GM12892 (cell line): Measurements from ENCODE around the gene LTB.

Experiments
- DNase-seq: peaks from one replicate; pipeline ENCODE4 v3.0.0; 2011; ENCODE audit not compliant: insufficient read length
- FAIRE-seq: peaks from 2 replicates; lab custom pipeline; 2011; peaks lifted over from hg19 to GRCh38; lab: Jason Lieb, UNC
- POLR2A ChIP-seq: IDR thresholded peaks from 2 replicates; pipeline ENCODE4 v1.6.1; 2011; ENCODE audit warnings: low read depth, low read length, control low read depth
- POLR2AphosphoS5 ChIP-seq: IDR thresholded peaks from 2 replicates; pipeline ENCODE4 v1.6.1; 2011; ENCODE audit warnings: low read depth, low read length, control low read depth
- TAF1 ChIP-seq: IDR thresholded peaks from 2 replicates; pipeline ENCODE4 v1.6.1; 2011; ENCODE audit warnings: low read depth, mild to moderate bottlenecking, control low read depth, low read length, borderline replicate concordance

Gene LTB

DNA sequence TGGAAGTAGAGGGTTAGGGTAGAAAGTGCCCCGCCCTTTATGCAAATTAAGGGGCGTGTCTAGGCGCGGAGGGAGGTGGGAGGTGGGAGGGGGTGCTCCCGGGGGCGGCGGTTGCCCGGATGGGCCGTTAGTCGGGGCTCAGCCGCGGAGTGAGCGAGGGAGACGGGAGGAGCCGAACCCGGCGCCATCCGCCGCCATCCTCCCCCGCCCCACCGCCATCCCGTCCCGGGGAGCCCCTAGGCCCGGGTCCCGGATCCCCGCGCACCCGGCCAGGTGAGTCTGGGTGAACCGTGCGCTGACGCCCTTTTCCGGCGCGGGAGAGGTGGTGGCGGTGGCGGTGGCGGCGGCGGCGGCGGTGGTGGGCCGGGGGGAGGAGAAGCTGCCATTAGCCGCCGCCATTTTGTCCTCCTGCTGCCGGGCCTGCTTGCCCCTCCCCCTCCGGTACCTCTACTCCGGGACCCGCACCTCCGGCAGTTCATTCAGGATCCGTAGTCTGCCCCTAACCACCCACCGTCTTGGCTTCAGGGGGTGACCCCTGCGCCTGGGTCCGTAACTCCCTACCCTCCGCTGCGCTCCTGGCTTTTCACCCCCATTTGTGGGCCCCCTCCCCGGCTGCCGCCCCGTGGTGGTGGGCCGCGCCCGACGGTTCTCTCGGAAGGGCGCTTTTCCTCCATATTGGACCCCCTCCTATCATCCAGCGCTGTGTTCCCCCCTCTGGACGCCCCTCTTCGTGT, 38.5 kb upstream of the LTB start, which contains the start of gene PRRC2A:
Gene PRRC2A (plus strand): TSS at position 130 of the 734 bp plus-strand sequence. CDS start 2,075 bp downstream, outside the sequence.
- TF ChIP-seq POLR2AphosphoS5 (no peak), TAF1 (peak; percentile 79), POLR2A (peak; percentile 66)
- FAIRE-seq (no peak), DNase-seq (peak; percentile 75)

DNA sequence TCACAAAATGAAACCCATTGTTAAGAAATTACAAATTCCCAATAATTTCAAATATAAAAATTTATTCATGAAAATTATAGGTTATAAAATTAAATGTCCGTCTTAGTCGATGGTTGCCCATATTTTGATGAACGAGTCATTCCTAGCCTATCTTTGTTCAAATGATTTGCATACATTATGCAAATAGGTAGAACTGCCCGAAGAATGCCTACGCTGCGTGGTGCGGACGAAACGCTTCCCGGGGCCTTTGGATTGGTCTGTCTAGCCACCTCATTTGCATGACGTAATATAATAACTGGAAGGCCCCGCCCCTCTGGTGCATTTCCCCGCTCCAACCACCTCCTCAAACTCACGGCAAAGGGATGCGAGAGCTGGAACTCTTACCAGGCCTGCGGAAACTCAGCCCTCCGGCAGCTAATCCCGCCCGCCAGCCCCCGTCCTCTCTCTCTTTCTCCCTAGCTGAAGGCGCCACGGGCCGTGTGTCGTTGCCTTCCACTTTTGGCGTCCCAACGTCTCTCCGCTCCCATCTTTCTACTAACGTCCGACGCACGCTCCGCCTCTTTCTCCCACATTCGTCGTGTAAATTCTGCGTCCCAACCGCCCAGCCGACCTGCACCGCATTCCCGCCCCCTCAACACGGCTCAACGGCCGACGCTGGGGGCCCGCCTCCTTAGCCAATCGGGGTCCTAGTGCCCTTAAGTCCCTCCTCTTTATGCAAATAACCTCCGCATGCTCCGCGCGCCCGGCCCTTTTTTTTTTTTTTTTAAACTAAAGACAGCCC, 37.8 kb upstream of the LTB start:
- DNase-seq (peak; percentile 89), FAIRE-seq (peak; percentile 93)
- TF ChIP-seq POLR2A (peak; percentile 83), POLR2AphosphoS5 (peak; percentile 94), TAF1 (peak; percentile 54; the same call in 1 of the 2 replicates)

- TF ChIP-seq TAF1 (no peak), POLR2AphosphoS5 (no peak), POLR2A (no peak)
- FAIRE-seq = peak; percentile 58
- no peak for DNase-seq
Measured at GRCh38 chr6:31617010-31617409, 34.8 kb upstream of the LTB start.

DNA sequence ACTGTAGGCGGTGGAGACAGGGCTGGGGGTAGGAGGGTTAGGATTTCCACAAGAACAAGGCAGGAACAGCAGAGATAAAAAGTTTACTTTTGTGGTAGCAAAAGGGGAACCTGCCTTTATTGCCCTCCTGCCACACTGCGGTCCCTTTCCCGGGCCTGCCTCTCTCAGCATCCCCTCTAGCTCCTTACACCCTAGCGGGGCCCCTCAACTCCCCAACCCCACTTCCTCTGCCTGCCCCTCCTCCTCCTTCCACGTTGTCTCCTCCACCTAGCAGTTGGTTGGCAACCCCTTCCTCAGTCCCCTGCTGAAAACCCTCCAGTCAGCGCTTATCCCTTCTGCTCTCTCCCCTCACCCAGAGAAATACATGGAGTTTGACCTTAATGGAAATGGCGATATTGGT, 33.5 kb upstream of the LTB start:
- no peak for DNase-seq
- TF ChIP-seq POLR2AphosphoS5 (no peak), POLR2A (0 out of 2 replicates have a peak, but pooled peaks have one; percentile 29)
- FAIRE-seq = no peak

- TF ChIP-seq POLR2A (no peak), POLR2AphosphoS5 (no peak), TAF1 (no peak)
- DNase-seq (no peak), FAIRE-seq (no peak)
Measured at GRCh38 chr6:31614684-31615578, 32.7 kb upstream of the LTB start, which contains the start of gene AIF1. Gene AIF1 (plus strand): TSS chr6:31615234. CDS start chr6:31615330, 96 bp downstream.

GRCh38 chr6:31614075-31614619, 31.9 kb upstream of the LTB start:
- DNase-seq (no peak), FAIRE-seq (no peak)
- no peak for TF ChIP-seq POLR2AphosphoS5
- no peak for TF ChIP-seq POLR2A
- no peak for TF ChIP-seq TAF1

DNA sequence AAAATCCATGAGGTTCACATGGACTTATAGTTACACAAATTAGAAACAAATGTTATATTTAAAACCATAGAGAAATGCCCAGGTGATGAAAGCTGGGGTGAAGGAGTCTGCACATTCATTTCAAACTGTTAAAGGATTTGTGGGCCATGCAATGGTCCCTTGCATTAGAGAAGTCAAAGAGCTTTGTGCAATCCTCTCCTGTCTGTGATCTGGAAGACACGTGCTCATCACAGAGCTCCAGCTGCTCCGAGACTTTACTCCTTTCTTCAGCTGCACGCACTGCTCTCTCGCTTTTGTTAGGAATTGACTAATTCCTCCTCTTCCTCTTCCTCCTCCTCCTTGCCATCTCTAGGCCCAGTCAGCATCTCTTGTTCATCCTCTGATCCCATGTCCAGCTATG, 28.7 kb upstream of the LTB start:
- no peak for DNase-seq
- FAIRE-seq = no peak
- TF ChIP-seq POLR2A (no peak), TAF1 (no peak), POLR2AphosphoS5 (no peak)

DNA sequence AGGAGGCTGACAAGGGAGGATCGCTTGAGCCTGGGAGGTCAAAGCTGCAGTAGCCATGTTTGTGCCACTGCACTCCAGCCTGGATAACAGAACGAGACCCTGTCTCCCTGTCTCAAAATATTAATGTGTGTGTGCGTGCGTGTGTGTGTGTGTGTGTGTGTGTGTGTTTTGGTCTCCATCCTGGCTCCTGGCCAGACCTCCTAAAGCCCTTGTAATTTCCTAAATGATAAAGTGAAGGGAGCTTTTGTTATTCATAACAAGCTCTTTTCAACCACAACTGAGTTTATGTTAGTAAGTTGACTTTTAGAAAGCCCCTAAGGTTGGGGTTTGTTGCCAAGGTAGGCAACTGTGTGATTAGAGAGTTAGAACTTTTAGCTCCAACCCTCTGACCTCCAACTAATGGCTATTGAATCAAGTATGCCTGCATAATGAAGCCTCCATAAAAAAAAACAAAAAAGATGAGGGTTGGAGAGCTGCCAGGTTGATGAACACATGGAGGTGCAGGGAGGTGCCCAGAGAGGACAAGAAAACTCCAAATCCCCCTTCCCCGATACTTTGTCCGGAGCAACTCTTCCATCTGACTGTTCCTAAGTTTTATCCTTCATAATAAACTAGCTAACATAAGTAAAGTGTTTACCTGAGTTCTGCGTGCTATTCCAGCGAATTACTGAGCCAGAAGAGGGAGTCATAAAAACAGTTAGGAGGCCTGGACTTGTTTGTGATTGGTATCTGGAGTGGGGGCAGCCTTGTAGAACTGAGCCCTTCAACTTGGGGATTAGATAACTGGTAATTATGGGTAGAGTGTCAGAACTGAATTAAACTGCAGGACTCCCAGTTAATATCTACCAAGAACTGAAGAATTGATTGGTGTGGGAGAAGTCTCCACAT, 27.5 kb upstream of the LTB start:
- FAIRE-seq = no peak
- TF ChIP-seq TAF1 (no peak), POLR2A (no peak), POLR2AphosphoS5 (no peak)

DNA sequence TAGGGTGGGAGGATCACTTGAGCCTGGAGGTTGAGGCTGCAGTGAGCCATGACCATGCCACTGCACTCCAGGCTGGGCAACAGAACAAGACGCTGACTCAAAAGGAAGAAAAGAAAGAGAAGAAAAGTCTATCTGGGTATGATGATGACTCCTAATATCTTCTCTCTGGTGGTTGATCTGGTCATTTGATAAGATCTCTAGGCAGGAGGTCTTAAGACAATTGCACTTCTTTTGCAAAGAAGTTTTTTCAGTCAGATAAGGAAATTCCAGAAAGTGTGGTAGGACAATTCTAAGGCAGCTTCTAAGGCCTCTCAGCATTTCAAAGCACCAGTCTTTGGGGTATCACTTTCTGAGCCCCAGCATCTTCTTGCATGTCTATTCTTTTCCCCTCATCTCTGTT, 25.1 kb upstream of the LTB start:
- DNase-seq (no peak), FAIRE-seq (no peak)
- TF ChIP-seq POLR2A = no peak
- no peak for TF ChIP-seq TAF1
- no peak for TF ChIP-seq POLR2AphosphoS5

More for the DNA sequence above, 27.5 kb upstream of the LTB start:
- DNase-seq = no peak

DNA sequence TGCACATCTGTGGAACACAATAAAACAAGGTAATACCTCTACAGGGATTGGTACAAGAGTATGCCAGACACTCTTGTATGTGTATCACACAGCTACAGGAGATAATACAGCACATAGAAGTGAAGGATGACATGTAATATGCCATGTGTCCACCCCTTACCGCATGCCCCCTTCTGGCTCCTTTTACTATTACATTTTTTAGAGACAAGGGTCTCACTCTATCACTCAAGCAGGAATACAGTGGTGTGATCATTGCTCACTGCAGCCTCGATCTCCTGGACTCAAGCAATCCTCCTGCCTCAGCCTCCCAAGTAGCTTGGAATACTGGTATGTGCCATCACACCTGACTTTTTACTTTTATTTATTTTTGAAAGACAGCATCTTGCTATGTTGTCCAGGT, 14.8 kb upstream of the LTB start:
- FAIRE-seq = peak; percentile 46
- no peak for DNase-seq
- TF ChIP-seq POLR2AphosphoS5 = no peak
- TF ChIP-seq POLR2A = no peak
- no peak for TF ChIP-seq TAF1
